Stomach smooth muscle (tissue), 2 donors: Measurements from ENCODE around the gene DEPDC4.
"Not testable (repeated sequence)": the region's sequence is repeated elsewhere in the genome, so short reads cannot be mapped to it uniquely, and the experiment has no call there.

Experiments used
- H3K27ac ChIP-seq: one replicate; pipeline ENCODE4 v1.7.0; 2013; ENCODE audit warnings: mild to moderate bottlenecking, low read length, inconsistent platforms
- H3K27me3 ChIP-seq, 2 donors: one replicate each; pipeline ENCODE4 v1.7.0; 2013; ENCODE audit warnings: low read length in 2 of 2; ENCODE audit not compliant: insufficient read depth in 2 of 2, control insufficient read depth in 1 of 2
- H3K36me3 ChIP-seq, 2 donors: one replicate each; pipeline ENCODE4 v1.7.0; 2013; ENCODE audit warnings: low read length in 2 of 2; ENCODE audit not compliant: control insufficient read depth in 2 of 2, insufficient read depth in 2 of 2
- H3K4me1 ChIP-seq: one replicate; pipeline ENCODE4 v1.7.0; 2013; ENCODE audit warnings: low read length; ENCODE audit not compliant: control insufficient read depth, insufficient read depth
- H3K4me3 ChIP-seq, 2 donors: one replicate each; pipeline ENCODE4 v1.7.0; 2013; ENCODE audit warnings: low read length in 2 of 2
- H3K9ac ChIP-seq, 2 donors: one replicate each; pipeline ENCODE4 v1.7.0; 2013; ENCODE audit warnings: low read length in 2 of 2, mild to moderate bottlenecking in 1 of 2
- H3K9me3 ChIP-seq, 2 donors: one replicate each; pipeline ENCODE4 v1.7.0; 2013; ENCODE audit warnings: low read length in 2 of 2; ENCODE audit not compliant: control insufficient read depth in 2 of 2
- donor health status: healthy.
- donor health status: Pancreatic carcinoma.

Gene DEPDC4

GRCh38 chr12:100284556-100284955 is 17.7 kb upstream of the DEPDC4 start:
- H3K36me3 ChIP-seq, H3K27ac ChIP-seq, H3K27me3 ChIP-seq, H3K9ac ChIP-seq, H3K4me1 ChIP-seq, H3K9me3 ChIP-seq, H3K4me3 ChIP-seq: not testable (repeated sequence)

GRCh38 chr12:100279607-100280244 is 12.8 kb upstream of the DEPDC4 start:
- Histone ChIP-seq H3K27ac (no peak overlapping the region), H3K9me3 (no peaks in the 10 kb centered on the region), H3K36me3 (no peaks in the 10 kb centered on the region), H3K4me3 (no peak overlapping the region), H3K9ac (peak overlapping the region in 1 of 2 donors; percentile 14), H3K27me3 (no peaks in the 10 kb centered on the region), H3K4me1 (no peaks in the 10 kb centered on the region)

- Histone ChIP-seq H3K9me3 (no peaks in the 10 kb centered on the region), H3K27me3 (no peaks in the 10 kb centered on the region), H3K4me3 (no peak overlapping the region), H3K36me3 (no peaks in the 10 kb centered on the region), H3K9ac (no peak overlapping the region), H3K4me1 (no peaks in the 10 kb centered on the region), H3K27ac (no peak overlapping the region)
These were observed 12.3 kb upstream of the DEPDC4 start for GRCh38 chr12:100279159-100279558.

GRCh38 chr12:100274291-100274690 is 7.4 kb upstream of the DEPDC4 start:
- Histone ChIP-seq H3K27me3 (no peaks in the 10 kb centered on the region), H3K4me3 (no peak overlapping the region), H3K27ac (no peak overlapping the region), H3K9me3 (no peaks in the 10 kb centered on the region), H3K4me1 (no peaks in the 10 kb centered on the region), H3K36me3 (no peaks in the 10 kb centered on the region), H3K9ac (no peak overlapping the region)

- peaks cover 5% of the 10 kb centered on the region for H3K4me1 ChIP-seq
- no peak overlapping the region for H3K27ac ChIP-seq
These were observed 6.9 kb upstream of the DEPDC4 start for GRCh38 chr12:100273782-100274181.

GRCh38 chr12:100268835-100269564 is 2.1 kb upstream of the DEPDC4 start:
- no peaks in the 10 kb centered on the region for H3K9me3 ChIP-seq
- peaks cover 7% of the 10 kb centered on the region for H3K4me1 ChIP-seq
- H3K27ac ChIP-seq, result no peak overlapping the region
- peak overlapping the region in 1 of 2 donors; percentile 95 for H3K9ac ChIP-seq
- no peaks in the 10 kb centered on the region for H3K27me3 ChIP-seq
- peak overlapping the region; percentile 47 to 87 for H3K4me3 ChIP-seq
- H3K36me3 ChIP-seq, result no peaks in the 10 kb centered on the region

More at GRCh38 chr12:100273782-100274181, 6.9 kb upstream of the DEPDC4 start:
- H3K9me3 ChIP-seq, result no peaks in the 10 kb centered on the region
- H3K27me3 ChIP-seq, result no peaks in the 10 kb centered on the region
- no peak overlapping the region for H3K9ac ChIP-seq
- no peaks in the 10 kb centered on the region for H3K36me3 ChIP-seq
- no peak overlapping the region for H3K4me3 ChIP-seq

GRCh38 chr12:100267603-100268281 is 863 bp upstream of the DEPDC4 start:
- Histone ChIP-seq H3K27ac (peak overlapping the region; percentile 93), H3K9ac (peak overlapping the region; percentile 95 to 97), H3K27me3 (no peaks in the 10 kb centered on the region), H3K4me3 (peak overlapping the region; percentile 87 to 92), H3K4me1 (peaks cover 7% of the 10 kb centered on the region), H3K9me3 (no peaks in the 10 kb centered on the region), H3K36me3 (no peaks in the 10 kb centered on the region)

- no peaks in the 10 kb centered on the region for H3K9me3 ChIP-seq
- no peaks in the 10 kb centered on the region for H3K36me3 ChIP-seq
- peaks cover 7% of the 10 kb centered on the region for H3K4me1 ChIP-seq
- H3K4me3 ChIP-seq, result peak overlapping the region; percentile 75 to 92
- peak overlapping the region; percentile 43 to 47 for H3K9ac ChIP-seq
- H3K27ac ChIP-seq, result peak overlapping the region; percentile 93
- no peaks in the 10 kb centered on the region for H3K27me3 ChIP-seq
These were observed 369 bp downstream of the DEPDC4 start for GRCh38 chr12:100266585-100266834.

GRCh38 chr12:100265732-100266584 is 921 bp downstream of the DEPDC4 start:
- no peaks in the 10 kb centered on the region for H3K36me3 ChIP-seq
- peaks cover 7% of the 10 kb centered on the region for H3K4me1 ChIP-seq
- no peaks in the 10 kb centered on the region for H3K9me3 ChIP-seq
- H3K9ac ChIP-seq, result peak overlapping the region; percentile 43 to 47
- peak overlapping the region; percentile 93 for H3K27ac ChIP-seq
- H3K27me3 ChIP-seq, result no peaks in the 10 kb centered on the region
- peak overlapping the region; percentile 75 to 92 for H3K4me3 ChIP-seq

- not testable (repeated sequence) for H3K4me1 ChIP-seq, H3K27me3 ChIP-seq, H3K36me3 ChIP-seq, H3K27ac ChIP-seq, H3K4me3 ChIP-seq, H3K9me3 ChIP-seq, H3K9ac ChIP-seq
These were observed 1.8 kb downstream of the DEPDC4 start for GRCh38 chr12:100265107-100265506.
